ENCODE measurements around the gene ANKRD31.

DNA sequence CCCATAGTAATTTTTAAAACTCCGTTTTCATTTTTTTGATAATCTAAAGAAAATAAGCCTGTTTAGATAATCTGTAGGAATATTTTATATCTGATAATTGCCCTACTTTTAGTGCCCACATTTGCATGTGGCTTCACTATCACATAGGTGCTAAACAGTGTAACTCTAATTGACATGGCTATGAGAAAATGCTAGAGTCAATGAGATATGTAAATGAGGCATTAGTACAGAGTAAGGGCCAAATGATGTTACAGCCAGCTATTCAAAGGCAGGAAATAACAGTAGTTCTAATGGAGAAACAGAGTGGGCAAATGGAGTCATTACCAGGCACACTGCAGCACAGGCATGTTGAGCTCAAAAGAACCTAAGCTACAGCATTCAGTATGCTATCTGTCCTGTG is 147.0 kb downstream of the ANKRD31 start:
- TF ChIP-seq, protein P1, sequence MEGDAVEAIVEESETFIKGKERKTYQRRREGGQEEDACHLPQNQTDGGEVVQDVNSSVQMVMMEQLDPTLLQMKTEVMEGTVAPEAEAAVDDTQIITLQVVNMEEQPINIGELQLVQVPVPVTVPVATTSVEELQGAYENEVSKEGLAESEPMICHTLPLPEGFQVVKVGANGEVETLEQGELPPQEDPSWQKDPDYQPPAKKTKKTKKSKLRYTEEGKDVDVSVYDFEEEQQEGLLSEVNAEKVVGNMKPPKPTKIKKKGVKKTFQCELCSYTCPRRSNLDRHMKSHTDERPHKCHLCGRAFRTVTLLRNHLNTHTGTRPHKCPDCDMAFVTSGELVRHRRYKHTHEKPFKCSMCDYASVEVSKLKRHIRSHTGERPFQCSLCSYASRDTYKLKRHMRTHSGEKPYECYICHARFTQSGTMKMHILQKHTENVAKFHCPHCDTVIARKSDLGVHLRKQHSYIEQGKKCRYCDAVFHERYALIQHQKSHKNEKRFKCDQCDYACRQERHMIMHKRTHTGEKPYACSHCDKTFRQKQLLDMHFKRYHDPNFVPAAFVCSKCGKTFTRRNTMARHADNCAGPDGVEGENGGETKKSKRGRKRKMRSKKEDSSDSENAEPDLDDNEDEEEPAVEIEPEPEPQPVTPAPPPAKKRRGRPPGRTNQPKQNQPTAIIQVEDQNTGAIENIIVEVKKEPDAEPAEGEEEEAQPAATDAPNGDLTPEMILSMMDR (IDR thresholded peaks at IDR 0.05) = no peak
- TF ChIP-seq SIN3A (IDR thresholded peaks at IDR 0.05; ENCODE audit: borderline replicate concordance, insufficient read depth, low read depth, low read length) (no peak), POLR2AphosphoS5 (IDR thresholded peaks at IDR 0.05; ENCODE audit: low read depth, low read length) (no peak), TCF7L2 (IDR thresholded peaks at IDR 0.05; ENCODE audit: low read depth, low read length) (no peak)
- TF ChIP-seq, protein P2, sequence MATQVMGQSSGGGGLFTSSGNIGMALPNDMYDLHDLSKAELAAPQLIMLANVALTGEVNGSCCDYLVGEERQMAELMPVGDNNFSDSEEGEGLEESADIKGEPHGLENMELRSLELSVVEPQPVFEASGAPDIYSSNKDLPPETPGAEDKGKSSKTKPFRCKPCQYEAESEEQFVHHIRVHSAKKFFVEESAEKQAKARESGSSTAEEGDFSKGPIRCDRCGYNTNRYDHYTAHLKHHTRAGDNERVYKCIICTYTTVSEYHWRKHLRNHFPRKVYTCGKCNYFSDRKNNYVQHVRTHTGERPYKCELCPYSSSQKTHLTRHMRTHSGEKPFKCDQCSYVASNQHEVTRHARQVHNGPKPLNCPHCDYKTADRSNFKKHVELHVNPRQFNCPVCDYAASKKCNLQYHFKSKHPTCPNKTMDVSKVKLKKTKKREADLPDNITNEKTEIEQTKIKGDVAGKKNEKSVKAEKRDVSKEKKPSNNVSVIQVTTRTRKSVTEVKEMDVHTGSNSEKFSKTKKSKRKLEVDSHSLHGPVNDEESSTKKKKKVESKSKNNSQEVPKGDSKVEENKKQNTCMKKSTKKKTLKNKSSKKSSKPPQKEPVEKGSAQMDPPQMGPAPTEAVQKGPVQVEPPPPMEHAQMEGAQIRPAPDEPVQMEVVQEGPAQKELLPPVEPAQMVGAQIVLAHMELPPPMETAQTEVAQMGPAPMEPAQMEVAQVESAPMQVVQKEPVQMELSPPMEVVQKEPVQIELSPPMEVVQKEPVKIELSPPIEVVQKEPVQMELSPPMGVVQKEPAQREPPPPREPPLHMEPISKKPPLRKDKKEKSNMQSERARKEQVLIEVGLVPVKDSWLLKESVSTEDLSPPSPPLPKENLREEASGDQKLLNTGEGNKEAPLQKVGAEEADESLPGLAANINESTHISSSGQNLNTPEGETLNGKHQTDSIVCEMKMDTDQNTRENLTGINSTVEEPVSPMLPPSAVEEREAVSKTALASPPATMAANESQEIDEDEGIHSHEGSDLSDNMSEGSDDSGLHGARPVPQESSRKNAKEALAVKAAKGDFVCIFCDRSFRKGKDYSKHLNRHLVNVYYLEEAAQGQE (IDR thresholded peaks at IDR 0.05; ENCODE audit: insufficient read depth in 1 of 2, low read depth in 2 of 2, low read length in 1 of 2) = no peak

All from Panc1 (cell line).